ENCODE measurements around the gene ABHD2. TPM values are rescaled to one million over a fixed set of nuclear protein-coding genes. Genes with fewer than 3 reads are reported as not detected.
"Not testable (repeated sequence)": the region's sequence is repeated elsewhere in the genome, so short reads cannot be mapped to it uniquely, and the experiment has no call there.

ABHD2 gene
- total RNA-seq, 6 experiments from 2014 or later = 43.1 to 63.5 (median 51.8) TPM

GRCh38 chr15:89132611-89133507 lies 44.6 kb downstream of the ABHD2 start:
- Mint-ChIP-seq H3K27me3 (ENCODE audit: insufficient read depth) (no peaks in the 10 kb centered on the region), H3K4me1 (ENCODE audit: low read depth) (peaks cover 33% of the 10 kb centered on the region), H3K27ac (peak overlapping the region; percentile 2; the same call in 1 of the 2 replicates), H3K9me3 (no peaks in the 10 kb centered on the region), H3K36me3 (ENCODE audit: low read depth) (no peaks in the 10 kb centered on the region; the same call in 1 of the 2 replicates), H3K4me3 (no peak overlapping the region)
- DNase-seq = no peak
- TF ChIP-seq, protein P1, sequence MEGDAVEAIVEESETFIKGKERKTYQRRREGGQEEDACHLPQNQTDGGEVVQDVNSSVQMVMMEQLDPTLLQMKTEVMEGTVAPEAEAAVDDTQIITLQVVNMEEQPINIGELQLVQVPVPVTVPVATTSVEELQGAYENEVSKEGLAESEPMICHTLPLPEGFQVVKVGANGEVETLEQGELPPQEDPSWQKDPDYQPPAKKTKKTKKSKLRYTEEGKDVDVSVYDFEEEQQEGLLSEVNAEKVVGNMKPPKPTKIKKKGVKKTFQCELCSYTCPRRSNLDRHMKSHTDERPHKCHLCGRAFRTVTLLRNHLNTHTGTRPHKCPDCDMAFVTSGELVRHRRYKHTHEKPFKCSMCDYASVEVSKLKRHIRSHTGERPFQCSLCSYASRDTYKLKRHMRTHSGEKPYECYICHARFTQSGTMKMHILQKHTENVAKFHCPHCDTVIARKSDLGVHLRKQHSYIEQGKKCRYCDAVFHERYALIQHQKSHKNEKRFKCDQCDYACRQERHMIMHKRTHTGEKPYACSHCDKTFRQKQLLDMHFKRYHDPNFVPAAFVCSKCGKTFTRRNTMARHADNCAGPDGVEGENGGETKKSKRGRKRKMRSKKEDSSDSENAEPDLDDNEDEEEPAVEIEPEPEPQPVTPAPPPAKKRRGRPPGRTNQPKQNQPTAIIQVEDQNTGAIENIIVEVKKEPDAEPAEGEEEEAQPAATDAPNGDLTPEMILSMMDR (IDR thresholded peaks at IDR 0.05) = no peak

GRCh38 chr15:89135387-89136077 lies 47.3 kb downstream of the ABHD2 start:
- H3K4me1 Mint-ChIP-seq (ENCODE audit: low read depth) = peaks cover 59% of the 10 kb centered on the region

DNA sequence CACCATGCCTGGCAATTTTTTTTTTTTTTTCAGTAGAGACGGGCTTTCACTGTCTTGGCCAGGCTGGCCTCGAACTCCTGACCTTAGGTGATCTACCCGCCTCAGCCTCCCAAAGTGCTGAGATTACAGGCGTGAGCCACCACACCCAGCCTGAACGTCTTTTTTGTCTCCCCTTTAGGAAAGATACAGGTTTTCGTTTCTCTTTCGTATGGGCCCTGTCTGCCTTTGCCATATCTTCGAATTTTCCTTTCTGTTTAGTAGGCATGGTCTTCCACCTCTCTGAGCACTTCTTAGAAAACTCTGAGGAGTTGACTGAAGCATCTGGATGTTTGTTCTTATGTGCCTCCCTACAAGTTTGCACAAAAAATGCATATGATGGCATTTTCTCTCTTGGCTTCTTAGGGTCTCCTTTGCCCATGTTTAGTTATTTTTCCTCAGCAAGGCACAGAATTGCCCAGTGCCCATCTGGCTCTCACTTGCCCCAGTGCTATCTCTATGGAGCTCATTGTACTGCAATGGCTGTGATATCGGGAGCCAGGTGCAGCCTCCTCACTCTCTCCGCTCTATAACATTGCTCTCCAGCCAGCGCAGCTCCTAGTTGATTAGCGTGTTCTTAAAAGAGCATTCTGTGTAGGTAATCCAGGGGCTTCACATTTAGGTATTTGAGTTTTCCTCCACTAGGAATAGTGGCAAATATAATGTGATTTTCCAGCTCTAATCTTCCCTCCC lies 48.0 kb downstream of the ABHD2 start:
- peak overlapping the region; percentile 82; the same call in 1 of the 2 replicates for H3K27ac Mint-ChIP-seq
- H3K4me3 Mint-ChIP-seq = no peak overlapping the region
- H3K9me3 Mint-ChIP-seq = no peaks in the 10 kb centered on the region

More at GRCh38 chr15:89135387-89136077, 47.3 kb downstream of the ABHD2 start:
- H3K9me3 Mint-ChIP-seq; H3K27me3 Mint-ChIP-seq (ENCODE audit: insufficient read depth); H3K36me3 Mint-ChIP-seq (ENCODE audit: low read depth); H3K4me3 Mint-ChIP-seq; H3K27ac Mint-ChIP-seq; DNase-seq: not testable (repeated sequence)

DNA sequence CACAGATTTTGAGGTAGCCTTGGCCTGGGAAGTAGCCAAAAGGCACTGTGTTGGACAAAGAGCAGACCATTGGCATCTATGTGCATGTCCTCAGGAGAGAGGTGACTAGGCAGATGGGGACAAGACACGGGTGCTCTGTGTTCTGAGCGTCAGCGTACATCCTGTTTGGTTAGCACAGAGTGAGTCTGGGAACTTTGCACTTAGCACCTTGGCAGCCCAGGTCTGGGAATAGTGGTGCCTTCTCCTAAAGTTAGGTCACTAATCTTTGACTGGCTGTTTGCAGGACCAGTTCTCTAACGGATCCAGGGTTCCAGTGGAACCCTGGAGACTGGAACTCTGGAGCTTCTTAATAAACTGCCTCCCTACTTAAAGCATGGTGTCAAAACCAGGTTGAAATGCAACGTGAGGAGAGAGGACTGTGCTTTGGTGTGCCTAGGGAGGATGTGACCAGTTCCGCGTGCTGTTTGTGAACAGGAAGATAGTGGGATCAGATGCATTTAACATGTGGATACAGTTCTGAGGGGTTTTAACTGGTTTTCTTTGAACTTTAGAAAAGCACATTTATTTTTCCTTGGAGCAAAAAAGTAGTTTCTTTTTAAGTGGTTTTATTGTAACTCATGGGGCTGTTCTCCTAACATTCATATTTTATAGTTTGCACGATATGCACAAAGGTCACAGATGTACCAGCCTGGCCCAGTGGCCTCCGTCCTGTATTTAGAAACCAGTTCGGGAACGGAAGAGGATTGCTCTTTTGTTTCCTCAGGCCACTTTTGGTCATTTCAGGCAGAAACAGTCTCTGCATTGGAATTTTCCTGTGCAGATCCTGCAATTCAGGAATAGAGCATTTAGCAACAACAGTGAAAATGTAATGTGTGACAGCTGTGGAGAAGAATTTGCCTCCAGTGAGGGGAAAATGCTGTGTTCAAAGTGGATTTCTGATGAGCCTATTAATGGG lies 48.8 kb downstream of the ABHD2 start:
- TF ChIP-seq, protein P1 (IDR thresholded peaks at IDR 0.05) = no peak
- DNase-seq = peak; percentile 59
- no peaks in the 10 kb centered on the region for H3K9me3 Mint-ChIP-seq
- H3K27ac Mint-ChIP-seq = peak overlapping the region; percentile 82
- H3K36me3 Mint-ChIP-seq (ENCODE audit: low read depth) = peaks cover 4% of the 10 kb centered on the region; the same call in 1 of the 2 replicates
- H3K4me1 Mint-ChIP-seq (ENCODE audit: low read depth) = peaks cover 72% of the 10 kb centered on the region
- no peaks in the 10 kb centered on the region for H3K27me3 Mint-ChIP-seq (ENCODE audit: insufficient read depth)
- peak overlapping the region; percentile 62 for H3K4me3 Mint-ChIP-seq

More for the DNA sequence above, 48.0 kb downstream of the ABHD2 start:
- no peak for DNase-seq
- Mint-ChIP-seq H3K27me3 (ENCODE audit: insufficient read depth) (no peaks in the 10 kb centered on the region), H3K36me3 (ENCODE audit: low read depth) (peaks cover 4% of the 10 kb centered on the region; the same call in 1 of the 2 replicates), H3K4me1 (ENCODE audit: low read depth) (peaks cover 63% of the 10 kb centered on the region)
- TF ChIP-seq, protein P1 (IDR thresholded peaks at IDR 0.05) = no peak

- Mint-ChIP-seq H3K4me3 (peak overlapping the region; percentile 62), H3K9me3 (no peaks in the 10 kb centered on the region), H3K4me1 (ENCODE audit: low read depth) (peaks cover 77% of the 10 kb centered on the region), H3K27ac (peak overlapping the region; percentile 82), H3K36me3 (ENCODE audit: low read depth) (peaks cover 4% of the 10 kb centered on the region; the same call in 1 of the 2 replicates), H3K27me3 (ENCODE audit: insufficient read depth) (no peaks in the 10 kb centered on the region)
- TF ChIP-seq, protein P1 (IDR thresholded peaks at IDR 0.05) = no peak
- DNase-seq = no peak
Observed at GRCh38 chr15:89137926-89138325, 49.7 kb downstream of the ABHD2 start.

Data from HFFc6 (cell line).